Measurements from ENCODE around the gene BACH2.

DNA sequence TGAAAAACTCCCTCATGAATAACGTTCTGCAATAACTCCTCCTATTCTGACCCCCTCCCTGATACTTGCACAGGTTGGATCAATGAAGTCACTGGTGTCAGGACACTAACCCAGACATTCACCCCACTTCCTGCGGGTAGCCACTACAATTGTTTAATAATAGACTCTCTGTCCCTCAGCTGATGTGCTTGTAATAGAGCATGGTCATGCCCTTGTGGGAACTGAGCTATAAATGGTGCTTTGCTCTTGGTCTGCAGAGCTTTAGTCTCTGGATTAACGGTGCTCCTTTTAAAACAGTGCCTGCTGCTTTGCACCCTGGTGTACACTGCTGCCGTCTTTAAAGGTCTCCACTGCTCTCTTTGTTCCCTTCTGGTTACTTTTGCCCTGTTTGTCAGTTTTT lies 127.3 kb downstream of the BACH2 start:
- TF ChIP-seq, protein P1, sequence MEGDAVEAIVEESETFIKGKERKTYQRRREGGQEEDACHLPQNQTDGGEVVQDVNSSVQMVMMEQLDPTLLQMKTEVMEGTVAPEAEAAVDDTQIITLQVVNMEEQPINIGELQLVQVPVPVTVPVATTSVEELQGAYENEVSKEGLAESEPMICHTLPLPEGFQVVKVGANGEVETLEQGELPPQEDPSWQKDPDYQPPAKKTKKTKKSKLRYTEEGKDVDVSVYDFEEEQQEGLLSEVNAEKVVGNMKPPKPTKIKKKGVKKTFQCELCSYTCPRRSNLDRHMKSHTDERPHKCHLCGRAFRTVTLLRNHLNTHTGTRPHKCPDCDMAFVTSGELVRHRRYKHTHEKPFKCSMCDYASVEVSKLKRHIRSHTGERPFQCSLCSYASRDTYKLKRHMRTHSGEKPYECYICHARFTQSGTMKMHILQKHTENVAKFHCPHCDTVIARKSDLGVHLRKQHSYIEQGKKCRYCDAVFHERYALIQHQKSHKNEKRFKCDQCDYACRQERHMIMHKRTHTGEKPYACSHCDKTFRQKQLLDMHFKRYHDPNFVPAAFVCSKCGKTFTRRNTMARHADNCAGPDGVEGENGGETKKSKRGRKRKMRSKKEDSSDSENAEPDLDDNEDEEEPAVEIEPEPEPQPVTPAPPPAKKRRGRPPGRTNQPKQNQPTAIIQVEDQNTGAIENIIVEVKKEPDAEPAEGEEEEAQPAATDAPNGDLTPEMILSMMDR (conservative IDR thresholded peaks at IDR 0.05) = no peak
- no peak for TF ChIP-seq ZFX (IDR thresholded peaks at IDR 0.05)

Data from C4-2B (cell line).